Subcutaneous adipose tissue (tissue), 4 donors: ENCODE results near the gene LDLRAD4. TPM values are rescaled to one million over a fixed set of nuclear protein-coding genes. Genes with fewer than 3 reads are reported as not detected.

Experiments
- CTCF ChIP-seq: fragments of 450-650 bp; IDR thresholded peaks from one replicate; pipeline ENCODE4 v1.5.1; 2016; ENCODE audit warnings: low read depth, mild to moderate bottlenecking, control low read depth, antibody characterized with exemption, moderate library complexity
- total RNA-seq, 4 donors: library from RNA; depleted of rRNA; stranded (reverse); fragments of >200 nt; gene quantifications; one replicate each; pipeline ENCODE4 v1.1.0, GENCODE V29; 2016

Gene LDLRAD4
- total RNA-seq, 4 donors from 2014 or later, result 16.4 to 28.4 (median 21.6) TPM

- no peak for TF ChIP-seq CTCF
Observed at GRCh38 chr18:13364721-13365205, 146.2 kb downstream of the LDLRAD4 start.

- no peak for TF ChIP-seq CTCF
Observed at GRCh38 chr18:13366131-13366530, 147.6 kb downstream of the LDLRAD4 start.

- TF ChIP-seq CTCF, result no peak
Observed at GRCh38 chr18:13366541-13366940, 148.0 kb downstream of the LDLRAD4 start.

DNA sequence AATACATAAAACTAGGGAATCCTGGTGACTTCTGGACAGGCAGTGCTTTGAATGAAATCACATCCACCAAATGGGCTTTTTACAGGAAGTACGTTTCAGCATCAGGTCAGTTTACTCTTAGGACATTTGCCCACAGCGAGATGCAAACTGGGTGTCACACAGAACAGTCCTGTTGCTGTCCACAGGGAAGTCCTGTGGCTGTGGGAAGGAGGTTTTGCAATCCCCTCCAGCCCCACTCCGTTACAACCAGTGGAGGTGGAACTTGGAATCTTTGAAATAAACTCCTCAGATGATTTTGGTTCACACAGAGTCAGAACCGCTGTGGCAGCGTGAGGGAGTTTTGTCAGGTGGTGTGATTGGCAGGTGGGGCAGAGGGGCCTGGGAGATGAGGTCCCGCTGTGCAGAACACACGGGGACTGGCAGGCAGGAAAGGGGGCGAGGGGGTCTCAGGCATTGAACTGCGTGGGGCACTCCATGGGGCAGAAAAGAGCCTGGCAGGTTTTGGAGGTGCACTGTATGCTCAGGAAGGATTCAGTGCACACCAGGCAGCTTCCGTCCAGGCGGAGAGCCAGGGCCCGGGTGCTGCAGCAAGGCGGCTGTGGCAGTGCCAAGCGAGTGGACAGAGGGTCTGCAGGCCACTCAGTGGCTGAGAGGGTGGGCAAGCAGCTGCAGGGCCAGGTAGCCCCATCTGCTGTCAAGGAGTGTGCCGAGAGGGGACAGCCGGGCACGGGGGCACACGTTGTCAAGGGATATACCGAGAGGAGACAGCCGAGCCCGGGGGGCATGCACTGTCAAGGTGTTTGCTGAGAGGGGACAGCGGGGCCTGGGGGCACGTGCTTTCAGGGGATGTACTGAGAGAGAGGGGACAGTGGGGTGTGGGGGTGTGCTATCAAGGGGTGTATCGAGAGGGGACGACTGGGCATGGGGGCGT lies 148.7 kb downstream of the LDLRAD4 start:
- no peak for TF ChIP-seq CTCF

DNA sequence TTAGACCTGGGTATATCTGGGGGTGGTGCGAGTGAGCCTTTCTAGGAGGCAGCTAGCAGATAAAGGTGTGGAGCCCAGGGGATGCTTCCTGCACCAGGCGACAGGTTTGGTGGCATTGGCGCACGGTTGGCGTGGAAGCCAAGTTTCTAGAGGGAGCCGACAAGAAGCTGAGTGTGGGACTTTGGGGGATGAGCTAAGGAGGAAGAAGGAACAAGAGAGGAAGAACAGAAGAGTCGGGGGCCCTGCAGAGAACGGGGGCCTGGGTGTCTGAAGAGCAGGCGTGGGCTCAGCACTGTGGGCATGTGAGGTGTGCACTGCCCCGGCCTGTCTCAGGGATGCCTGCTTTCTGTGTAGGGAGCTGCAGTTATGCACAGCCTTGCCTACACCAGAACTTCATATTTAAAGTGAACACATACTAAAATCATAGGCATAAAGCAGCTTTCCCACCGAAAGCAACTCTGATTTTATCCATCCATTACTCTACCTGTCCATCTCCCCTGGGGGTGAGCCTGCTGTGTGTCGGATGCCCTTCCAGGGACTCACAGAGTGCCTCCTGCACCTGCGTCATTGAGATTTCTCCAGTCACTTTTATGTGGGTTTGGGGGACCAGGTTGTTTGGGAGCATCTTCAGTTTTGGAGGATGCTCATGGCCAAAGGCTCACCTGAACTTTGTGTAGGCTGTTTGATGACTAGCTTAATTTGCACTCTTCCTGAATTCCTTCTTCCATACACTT lies 149.7 kb downstream of the LDLRAD4 start:
- no peak for TF ChIP-seq CTCF

DNA sequence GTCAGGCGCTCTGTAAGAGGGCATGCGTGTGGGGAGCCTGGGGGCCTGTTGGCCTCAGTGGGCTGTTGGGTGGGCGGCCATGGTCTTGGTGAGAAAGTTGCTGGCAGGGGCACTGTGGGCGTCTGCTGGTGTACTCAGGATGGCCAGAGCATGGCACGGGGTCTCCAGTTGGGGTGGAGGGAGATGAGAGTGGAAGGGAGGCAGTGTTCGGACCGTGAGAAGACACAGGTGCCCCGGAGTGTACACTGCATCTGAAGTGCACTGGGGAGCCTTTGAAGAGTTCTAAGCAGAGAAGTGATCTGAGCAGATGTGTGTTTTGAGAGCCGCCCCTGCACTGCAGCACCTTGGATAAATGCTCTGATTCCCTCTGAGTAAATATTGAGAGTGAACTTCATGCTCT lies 150.8 kb downstream of the LDLRAD4 start:
- TF ChIP-seq CTCF, result no peak
